GM12875 (cell line): ENCODE data around the gene RCL1.
"Not testable (repeated sequence)": the region's sequence is repeated elsewhere in the genome, so short reads cannot be mapped to it uniquely, and the experiment has no call there.

Experiments
- H3K4me3 ChIP-seq: one replicate; pipeline ENCODE4 v1.5.1; 2011; ENCODE audit warnings: low read depth, low read length, control low read depth
- TF ChIP-seq, protein P1 (sequence below): IDR thresholded peaks from 2 replicates; pipeline ENCODE4 v1.5.1; 2011; ENCODE audit warnings: low read depth, mild to moderate bottlenecking, control low read depth, inconsistent platforms, low read length, moderate library complexity, borderline replicate concordance; ENCODE audit not compliant: insufficient read depth

The RCL1 gene

DNA sequence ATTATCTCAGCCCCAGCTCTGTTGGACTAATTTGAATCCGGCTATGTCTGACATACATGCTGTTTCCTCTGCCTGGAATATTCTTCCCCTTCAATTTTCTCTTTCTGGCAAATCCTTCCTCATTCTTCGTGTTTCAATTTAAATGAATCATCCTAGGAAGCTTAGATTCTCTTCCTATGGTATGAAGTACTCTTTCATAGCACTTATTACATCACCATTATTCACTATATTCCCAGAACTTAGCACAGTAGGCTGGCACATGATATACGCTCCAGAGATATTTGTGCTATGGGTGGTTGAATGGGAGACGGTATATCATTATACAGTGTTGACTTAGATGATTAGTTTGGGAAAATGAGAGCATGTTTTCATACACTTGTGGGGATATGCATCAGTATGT is 101.3 kb downstream of the RCL1 start:
- TF ChIP-seq, protein P1, sequence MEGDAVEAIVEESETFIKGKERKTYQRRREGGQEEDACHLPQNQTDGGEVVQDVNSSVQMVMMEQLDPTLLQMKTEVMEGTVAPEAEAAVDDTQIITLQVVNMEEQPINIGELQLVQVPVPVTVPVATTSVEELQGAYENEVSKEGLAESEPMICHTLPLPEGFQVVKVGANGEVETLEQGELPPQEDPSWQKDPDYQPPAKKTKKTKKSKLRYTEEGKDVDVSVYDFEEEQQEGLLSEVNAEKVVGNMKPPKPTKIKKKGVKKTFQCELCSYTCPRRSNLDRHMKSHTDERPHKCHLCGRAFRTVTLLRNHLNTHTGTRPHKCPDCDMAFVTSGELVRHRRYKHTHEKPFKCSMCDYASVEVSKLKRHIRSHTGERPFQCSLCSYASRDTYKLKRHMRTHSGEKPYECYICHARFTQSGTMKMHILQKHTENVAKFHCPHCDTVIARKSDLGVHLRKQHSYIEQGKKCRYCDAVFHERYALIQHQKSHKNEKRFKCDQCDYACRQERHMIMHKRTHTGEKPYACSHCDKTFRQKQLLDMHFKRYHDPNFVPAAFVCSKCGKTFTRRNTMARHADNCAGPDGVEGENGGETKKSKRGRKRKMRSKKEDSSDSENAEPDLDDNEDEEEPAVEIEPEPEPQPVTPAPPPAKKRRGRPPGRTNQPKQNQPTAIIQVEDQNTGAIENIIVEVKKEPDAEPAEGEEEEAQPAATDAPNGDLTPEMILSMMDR = no peak
- H3K4me3 ChIP-seq = no peak overlapping the region

DNA sequence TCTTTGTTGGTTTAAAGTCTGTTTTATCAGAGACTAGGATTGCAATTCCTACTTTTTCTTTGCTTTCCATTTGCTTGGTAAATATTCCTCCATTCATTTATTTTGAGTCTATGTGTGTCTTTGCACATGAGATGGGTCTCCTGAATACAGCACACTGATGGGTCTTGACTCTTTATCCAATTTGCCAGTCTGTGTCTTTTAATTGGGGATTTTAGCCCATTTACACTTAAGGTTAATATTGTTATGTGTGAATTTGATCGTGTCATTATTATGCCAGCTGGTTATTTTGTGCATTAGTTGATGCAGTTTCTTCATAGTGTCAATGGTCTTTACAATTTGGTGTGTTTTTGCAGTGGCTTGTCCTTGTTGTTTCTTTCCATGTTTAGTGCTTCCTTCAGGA is 107.1 kb downstream of the RCL1 start:
- not testable (repeated sequence) for H3K4me3 ChIP-seq

DNA sequence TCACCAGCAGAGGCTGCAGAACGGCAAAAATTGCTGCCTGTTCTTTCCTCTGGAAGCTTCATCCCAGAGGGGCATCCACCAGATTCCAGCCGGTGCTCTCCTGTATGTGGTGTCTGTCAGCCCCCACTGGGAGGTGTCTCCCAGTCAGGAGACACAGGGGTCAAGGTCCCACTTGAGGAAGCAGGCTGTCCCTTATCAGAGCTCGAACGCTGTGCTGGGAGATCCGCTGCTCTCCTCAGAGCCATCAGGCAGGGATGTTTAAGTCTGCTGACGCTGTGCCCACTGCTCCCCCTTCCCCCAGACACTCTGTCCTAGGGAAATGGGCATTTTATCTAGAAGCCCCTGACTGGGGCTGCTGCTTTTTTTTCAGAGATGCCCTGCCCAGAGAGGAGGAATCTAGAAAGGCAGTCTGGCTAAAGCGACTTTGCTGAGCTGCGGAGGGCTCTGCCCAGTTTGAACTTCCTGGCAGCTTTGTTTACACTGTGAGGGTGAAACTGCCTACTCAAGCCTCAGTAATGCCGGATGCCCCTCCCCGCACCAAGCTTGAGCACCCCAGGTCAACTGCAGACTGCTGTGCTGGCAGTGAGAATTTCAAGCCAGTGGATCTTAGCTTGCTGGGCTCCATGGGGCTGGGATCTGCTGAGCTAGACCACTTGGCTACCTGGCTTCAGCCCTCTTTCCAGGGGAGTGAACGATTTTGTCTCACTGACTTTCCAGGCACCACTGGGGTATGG is 108.8 kb downstream of the RCL1 start:
- H3K4me3 ChIP-seq = not testable (repeated sequence)

DNA sequence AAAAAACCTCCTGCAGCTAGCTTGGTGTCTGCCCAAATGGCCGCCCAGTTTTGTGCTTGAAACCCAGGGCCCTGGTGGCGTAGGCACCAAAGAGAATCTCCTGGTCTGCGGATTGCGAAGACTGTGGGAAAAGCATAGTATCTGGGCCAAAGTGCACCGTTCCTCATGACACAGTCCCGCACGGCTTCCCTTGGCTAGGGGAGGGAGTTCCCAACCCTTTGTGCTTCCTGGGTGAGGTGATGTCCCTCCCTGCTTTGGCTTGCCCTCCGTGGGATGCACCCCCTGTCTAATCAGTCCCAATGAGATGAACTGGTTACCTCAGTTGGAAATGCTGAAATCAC is 109.4 kb downstream of the RCL1 start:
- TF ChIP-seq, protein P1 = no peak
- no peak overlapping the region for H3K4me3 ChIP-seq

DNA sequence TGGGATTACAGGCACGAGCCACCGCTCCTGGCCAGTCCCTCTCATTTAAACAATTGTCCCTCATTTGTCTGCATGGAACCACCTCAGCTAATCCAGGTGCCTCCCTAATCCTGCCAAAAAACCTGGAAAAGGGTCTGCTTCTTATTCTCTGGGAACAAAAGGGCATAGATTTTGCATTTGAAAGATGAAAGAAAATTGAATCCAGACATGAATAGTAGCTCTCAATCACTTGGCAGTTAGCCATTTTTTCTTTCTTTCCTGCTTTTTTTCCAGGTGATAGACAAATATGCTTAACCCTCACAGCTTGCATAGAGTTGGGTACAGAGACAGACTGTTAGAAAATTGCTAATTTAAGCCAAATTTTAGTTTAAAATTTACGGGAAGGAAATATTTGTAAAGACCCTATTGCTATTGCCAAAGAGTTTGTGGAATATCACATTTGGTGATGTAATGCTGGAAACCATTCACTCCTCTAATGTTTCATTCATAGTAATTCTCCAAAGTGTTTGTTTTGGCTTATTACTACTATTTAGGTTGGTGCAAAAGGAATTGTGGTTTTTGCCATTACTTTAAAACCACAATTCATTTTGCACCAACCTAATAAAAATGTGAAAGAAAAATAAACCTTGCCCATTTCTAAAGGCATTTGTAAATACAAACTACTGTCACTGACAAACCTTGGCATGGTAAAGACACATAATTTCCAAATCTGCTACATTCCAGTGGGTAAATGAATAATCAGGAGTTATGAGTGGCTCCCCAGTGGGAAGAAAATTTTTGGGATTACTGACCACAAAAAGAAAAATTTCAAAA is 111.8 kb downstream of the RCL1 start:
- TF ChIP-seq, protein P1 = no peak
- H3K4me3 ChIP-seq = no peak overlapping the region

DNA sequence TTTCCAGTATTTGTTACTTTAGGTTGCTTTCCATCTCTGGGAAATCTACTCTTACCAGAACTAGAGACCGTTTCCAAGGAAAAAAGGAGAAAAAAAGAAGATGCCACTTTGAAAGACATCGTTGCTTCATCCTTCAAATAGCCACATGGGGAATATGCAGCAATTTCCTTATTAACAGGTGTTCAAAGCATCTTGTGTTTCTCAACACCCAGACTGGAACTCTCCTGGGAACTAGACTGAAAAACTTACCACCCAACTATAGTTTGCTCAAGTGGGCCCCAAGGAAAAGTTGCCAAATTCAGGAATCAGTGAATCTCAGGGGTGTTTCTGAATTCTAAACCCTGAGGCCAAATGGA is 112.4 kb downstream of the RCL1 start:
- no peak overlapping the region for H3K4me3 ChIP-seq
- TF ChIP-seq, protein P1 = no peak
